Mammary epithelial cell (primary cell): ENCODE results near the gene ANKRD60.

ENCODE experiments used
- EZH2 ChIP-seq: IDR thresholded peaks from 2 replicates; pipeline ENCODE4 v1.6.1; 2012; ENCODE audit warnings: low read length, inconsistent platforms, borderline replicate concordance
- TF ChIP-seq, protein P1 (sequence below), 2 donors: IDR thresholded peaks in 1 of 2; conservative IDR thresholded peaks in 1 of 2; 2 replicates each; pipeline ENCODE4 v1.5.1; 2011 to 2012; ENCODE audit warnings: inconsistent platforms in 2 of 2, low read length in 2 of 2, mild to moderate bottlenecking in 2 of 2, control low read depth in 1 of 2, low read depth in 1 of 2; ENCODE audit not compliant: insufficient read depth in 1 of 2; ENCODE audit errors: extremely low read depth in 1 of 2

- TF ChIP-seq, protein P1, sequence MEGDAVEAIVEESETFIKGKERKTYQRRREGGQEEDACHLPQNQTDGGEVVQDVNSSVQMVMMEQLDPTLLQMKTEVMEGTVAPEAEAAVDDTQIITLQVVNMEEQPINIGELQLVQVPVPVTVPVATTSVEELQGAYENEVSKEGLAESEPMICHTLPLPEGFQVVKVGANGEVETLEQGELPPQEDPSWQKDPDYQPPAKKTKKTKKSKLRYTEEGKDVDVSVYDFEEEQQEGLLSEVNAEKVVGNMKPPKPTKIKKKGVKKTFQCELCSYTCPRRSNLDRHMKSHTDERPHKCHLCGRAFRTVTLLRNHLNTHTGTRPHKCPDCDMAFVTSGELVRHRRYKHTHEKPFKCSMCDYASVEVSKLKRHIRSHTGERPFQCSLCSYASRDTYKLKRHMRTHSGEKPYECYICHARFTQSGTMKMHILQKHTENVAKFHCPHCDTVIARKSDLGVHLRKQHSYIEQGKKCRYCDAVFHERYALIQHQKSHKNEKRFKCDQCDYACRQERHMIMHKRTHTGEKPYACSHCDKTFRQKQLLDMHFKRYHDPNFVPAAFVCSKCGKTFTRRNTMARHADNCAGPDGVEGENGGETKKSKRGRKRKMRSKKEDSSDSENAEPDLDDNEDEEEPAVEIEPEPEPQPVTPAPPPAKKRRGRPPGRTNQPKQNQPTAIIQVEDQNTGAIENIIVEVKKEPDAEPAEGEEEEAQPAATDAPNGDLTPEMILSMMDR (conservative IDR thresholded peaks at IDR 0.05 in 1 of 2, IDR thresholded peaks at IDR 0.05 in 1 of 2; ENCODE audit: extremely low read depth in 1 of 2, insufficient read depth in 1 of 2, low read depth in 1 of 2, low read length in 2 of 2) = no peak
- TF ChIP-seq EZH2 = no peak
Observed at GRCh38 chr20:58256307-58256706, 27.9 kb upstream of the ANKRD60 start.
